NCI-H526 (cell line): Measurements from ENCODE around the gene KLRC4.
"Not testable (repeated sequence)": the region's sequence is repeated elsewhere in the genome, so short reads cannot be mapped to it uniquely, and the experiment has no call there.

ENCODE experiments used
- DNase-seq, 2 experiments: peaks; one replicate each; lab custom pipeline; 2025; lab: John Stamatoyannopoulos, UW

The KLRC4 gene, protein sequence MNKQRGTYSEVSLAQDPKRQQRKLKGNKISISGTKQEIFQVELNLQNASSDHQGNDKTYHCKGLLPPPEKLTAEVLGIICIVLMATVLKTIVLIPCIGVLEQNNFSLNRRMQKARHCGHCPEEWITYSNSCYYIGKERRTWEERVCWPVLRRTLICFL

GRCh38 chr12:10409392-10409791 lies at the start of gene KLRC4:
TSS of gene KLRC4 (minus strand) at chr12:10409757. CDS start at chr12:10409575, 182 bp downstream.
- peak; percentile 24 to 25 for DNase-seq

GRCh38 chr12:10457760-10458159 lies 48.2 kb upstream of the KLRC4 start:
- peak in 1 of 2 experiments; percentile 6 for DNase-seq

GRCh38 chr12:10456856-10457255 lies 47.3 kb upstream of the KLRC4 start:
- DNase-seq: no peak

DNA sequence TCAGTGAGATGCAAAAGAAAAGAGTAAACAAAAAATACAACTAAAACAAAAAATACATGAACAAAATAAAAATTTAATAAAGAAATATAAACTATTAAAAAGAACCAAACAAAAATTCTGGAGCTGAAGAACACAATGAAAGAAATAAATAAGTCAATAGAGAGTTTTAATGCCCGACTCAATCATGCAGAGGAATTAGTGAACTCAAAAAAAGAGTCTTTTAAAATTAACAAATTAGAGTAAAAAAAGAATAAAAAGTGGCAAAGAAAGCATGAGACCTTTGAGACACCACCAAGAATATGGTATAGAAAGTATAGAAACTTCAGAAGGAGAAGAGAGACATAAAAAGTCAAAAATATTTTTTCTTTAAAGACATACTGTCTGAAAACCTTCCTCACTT lies 46.2 kb upstream of the KLRC4 start:
- no peak for DNase-seq

DNA sequence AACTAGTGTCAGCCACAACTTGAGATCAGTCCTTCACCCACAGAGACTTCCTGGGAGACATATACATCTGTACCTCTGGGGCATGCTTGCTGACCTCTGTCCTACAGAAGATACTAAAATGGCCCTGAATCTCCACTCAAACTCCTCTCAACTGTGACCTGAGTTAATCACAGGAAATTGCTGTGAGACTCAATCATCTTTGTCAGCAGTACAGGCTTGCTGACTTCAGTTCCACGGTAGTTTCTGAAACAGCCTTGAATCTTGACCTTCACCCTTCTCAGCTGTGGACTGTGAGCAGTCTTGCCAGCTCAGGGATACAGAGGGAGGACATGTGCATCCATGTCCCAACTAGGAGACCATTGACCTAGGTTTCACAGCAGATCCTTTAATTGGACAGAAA lies 45.0 kb upstream of the KLRC4 start:
- DNase-seq: no peak

GRCh38 chr12:10453156-10453555 lies 43.6 kb upstream of the KLRC4 start, which contains the start of gene KLRC1:
TSS of gene KLRC1 (minus strand) at chr12:10453377. CDS start at chr12:10451156, 2,221 bp downstream.
- DNase-seq: no peak

- DNase-seq: no peak
These were observed 38.7 kb upstream of the KLRC4 start for GRCh38 chr12:10448236-10448635.

DNA sequence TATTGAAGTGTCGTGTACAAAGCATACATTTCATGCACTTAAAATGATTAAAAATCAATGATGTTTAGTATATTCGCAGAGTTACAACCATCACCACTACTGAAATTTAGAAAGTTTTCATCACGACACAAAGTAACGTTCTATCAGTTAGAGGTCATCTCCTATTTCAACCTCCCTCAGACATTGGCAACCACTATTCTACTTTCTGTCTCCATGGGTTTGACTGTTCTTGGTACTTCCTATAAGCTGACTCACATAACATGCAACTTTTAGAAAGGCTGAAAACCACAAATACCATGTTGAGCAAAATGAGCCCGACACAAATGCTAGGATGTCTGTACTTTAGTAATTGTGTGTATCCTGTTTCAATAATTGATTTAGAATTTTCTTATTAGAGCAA lies 36.5 kb upstream of the KLRC4 start:
- not testable (repeated sequence) for DNase-seq

GRCh38 chr12:10441144-10441543 lies 31.6 kb upstream of the KLRC4 start:
- not testable (repeated sequence) for DNase-seq

DNA sequence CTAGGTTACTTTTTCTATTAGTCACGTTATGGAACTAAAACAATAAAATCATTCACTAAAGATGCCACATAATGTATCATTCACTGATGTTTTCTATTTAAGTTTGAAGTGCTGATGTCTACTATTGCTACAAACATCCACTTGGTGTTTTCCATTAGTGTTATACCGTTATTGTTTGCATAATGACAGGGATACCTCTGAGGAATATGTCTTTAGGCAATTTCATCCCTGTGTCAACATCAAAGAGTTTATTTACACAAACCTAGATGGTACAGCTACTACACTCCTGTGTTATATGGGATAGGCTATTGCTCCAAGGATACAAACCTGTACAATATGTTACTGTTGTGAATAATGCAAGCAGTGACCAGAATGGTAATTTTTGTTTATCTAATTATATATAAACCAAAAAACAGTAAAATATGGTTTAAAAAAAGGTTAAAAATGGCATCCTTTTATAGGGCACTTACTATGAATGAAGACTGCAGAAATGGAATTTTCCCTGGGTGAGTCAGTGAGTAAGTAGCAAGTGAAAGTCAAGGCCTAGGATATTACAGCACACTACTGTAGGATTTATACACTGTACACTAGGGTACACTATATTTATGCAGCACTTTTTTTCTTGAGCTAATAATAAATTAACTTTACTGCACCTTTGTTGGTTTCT lies 30.2 kb upstream of the KLRC4 start:
- DNase-seq: peak; percentile 76 to 81

GRCh38 chr12:10437601-10438000 lies 28.0 kb upstream of the KLRC4 start:
- not testable (repeated sequence) for DNase-seq

DNA sequence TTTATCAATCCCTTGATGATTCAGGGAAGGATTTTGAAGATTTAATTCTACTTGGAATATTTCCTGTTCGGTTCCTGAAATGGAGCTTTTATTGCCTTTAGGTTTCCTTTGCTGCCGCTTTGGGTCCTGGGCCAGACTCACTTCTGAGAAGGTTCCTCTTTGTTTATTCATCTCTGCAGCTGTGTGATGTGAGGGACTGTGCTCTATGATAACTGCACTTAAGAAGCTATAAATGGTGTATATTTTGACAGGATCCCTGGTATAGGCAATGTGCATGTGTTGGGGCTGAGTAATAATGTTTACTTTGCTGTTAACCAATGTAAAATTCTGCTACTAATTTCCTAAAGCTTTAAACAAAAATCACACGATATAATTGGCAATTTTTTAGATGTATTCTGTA lies 26.3 kb upstream of the KLRC4 start, which contains the start of gene KLRC2:
Gene KLRC2 (minus strand): TSS at position 195 of the 400 bp plus-strand sequence. CDS start 24 bp downstream, at position 171.
- DNase-seq: peak in 1 of 2 experiments; percentile 7

DNA sequence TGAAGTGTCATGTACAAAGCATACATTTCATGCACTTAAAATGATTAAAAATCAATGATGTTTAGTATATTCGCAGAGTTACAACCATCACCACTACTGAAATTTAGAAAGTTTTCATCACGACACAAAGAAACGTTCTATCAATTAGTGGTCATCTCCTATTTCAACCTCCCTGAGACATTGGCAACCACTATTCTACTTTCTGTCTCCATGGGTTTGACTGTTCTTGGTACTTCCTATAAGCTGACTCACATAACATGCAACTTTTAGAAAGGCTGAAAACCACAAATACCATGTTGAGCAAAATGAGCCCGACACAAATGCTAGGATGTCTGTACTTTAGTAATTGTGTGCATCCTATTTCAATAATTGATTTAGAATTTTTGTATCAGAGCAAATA lies 21.1 kb upstream of the KLRC4 start:
- not testable (repeated sequence) for DNase-seq

DNA sequence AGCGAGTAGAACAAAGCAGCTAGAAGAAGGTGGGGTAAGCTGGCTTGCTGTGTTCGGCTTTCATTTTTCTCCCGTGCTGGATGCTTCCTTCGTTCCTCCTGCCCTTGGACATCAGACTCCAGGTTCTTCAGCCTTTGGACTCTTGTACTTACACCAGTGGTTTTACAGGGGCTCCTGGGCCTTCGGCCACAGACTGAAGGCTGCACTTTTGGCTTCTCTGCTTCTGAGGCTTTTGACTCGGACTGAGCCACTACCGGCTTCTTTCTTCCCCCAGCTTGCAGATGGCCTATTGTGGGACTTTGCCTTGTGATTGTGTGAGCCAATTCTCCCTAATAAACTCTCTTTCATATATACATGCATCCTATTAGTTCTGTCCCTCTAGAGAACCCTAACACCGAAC lies 16.4 kb upstream of the KLRC4 start:
- DNase-seq: not testable (repeated sequence)

GRCh38 chr12:10424260-10424899 lies 14.8 kb upstream of the KLRC4 start:
- DNase-seq: peak in 1 of 2 experiments; percentile 30

DNA sequence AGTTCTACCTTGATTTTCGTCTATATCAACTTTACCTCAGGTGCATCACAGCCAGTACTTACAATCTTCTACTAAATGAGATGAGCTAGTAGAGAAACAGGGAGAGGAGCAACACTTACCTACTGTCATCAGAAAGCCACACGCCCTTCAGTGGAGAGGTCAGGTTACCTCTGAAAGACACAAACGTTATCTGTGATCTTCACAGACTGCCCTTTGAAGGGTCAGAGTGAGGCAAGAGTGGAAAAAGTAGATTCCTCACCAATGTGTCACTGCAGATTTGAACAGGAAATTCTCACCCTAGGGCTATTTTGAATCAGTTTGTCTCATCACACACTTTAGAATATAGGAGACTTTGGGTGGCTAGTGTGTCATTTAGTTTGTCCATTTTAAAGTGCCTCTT lies 12.6 kb upstream of the KLRC4 start:
- not testable (repeated sequence) for DNase-seq

DNA sequence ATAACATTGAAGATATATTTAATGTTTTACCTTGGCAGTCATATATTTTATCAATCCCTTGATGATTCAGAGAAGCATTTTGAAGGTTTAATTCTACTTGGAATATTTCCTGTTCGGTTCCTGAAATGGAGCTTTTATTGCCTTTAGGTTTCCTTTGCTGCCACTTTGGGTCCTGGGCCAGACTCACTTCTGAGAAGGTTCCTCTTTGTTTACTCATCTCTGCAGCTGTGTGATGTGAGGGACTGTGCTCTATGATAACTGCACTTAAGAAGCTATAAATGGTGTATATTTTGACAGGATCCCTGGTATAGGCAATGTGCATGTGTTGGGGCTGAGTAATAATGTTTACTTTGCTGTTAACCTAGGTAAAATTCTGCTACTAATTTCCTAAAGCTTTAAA lies 10.8 kb upstream of the KLRC4 start, which contains the start of gene KLRC3:
Gene KLRC3 (minus strand): TSS at position 262 of the 400 bp plus-strand sequence. CDS start 45 bp downstream, at position 217.
- not testable (repeated sequence) for DNase-seq

DNA sequence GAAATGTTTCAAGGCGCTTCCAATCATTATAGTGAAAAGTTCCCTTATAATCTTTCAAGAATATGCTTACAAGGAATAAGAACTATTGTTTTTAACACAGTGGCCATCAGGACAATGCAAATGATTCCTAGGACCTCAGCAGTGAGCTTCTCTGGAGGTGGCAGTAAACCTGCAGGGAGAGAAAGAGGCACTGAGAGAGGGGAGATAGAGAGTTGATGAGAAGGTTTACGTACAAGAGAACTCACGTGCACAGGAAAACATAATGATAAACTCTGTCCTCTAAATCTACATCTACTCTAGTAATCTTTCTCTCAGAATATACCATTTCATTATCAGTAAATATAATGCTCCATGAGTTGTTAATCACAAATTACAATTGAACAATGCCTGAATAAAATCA lies 715 bp downstream of the KLRC4 start:
- DNase-seq: peak in 1 of 2 experiments; percentile 6

- DNase-seq: no peak
These were observed 2.8 kb downstream of the KLRC4 start for GRCh38 chr12:10406725-10407124.

DNA sequence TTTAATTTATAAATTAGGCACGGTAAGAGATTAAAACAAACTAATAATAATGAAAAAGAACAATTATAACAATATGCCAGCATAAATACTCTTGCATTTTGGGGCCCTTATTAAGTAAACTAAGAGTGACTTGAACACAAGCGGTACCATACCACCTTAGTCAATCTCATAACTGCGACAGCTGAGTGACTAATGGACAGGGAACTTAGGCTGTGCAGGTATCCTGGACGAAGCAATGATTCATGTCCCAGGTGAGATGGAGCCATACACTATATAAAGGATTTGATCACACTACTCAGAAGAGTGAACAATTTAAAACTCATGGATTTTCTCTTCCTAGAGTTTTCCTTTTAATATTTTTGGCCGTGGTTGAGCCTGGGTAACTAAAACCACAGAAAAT lies 4.3 kb downstream of the KLRC4 start:
- DNase-seq: no peak

GRCh38 chr12:10404798-10405197 lies 4.8 kb downstream of the KLRC4 start:
- no peak for DNase-seq

DNA sequence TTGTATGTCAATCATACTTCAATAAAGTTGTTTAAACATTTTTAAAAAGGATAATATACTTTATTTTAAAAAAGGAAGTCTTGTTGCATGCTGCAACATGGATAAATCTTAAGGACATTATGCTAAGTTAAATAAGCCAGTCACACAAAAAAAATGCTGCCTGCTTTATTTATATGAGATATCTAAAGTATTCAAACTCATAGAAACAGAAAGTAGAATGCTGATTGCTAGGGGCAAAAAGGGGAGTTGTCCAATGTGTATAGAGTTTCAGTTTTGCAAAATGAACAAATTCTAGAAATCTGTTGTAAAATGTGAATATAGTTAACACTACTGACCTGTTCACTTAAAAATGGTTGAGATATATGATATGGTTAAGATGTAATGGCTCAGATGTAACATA lies 8.7 kb downstream of the KLRC4 start:
- DNase-seq: no peak

DNA sequence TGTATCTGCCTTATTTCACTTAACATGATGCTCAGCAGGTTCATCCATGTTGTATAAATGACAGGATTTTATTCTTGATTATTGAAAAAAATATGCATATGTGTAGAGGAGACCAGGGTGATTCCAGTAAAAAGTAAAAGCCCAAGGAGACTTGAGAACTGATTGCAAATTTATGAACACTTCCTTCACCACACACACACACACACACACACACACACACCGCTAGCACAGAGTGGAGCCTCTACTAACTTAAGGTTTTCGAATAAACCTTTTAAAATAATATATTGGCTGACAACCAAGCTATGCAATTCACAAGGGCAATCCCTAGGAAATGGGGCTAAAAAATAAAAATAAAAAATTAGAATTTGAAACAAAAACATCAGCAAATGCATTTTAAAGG lies 11.4 kb downstream of the KLRC4 start:
- no peak for DNase-seq
